H1 (cell line): ENCODE results near the gene LRRC4. TPM values are rescaled to one million over a fixed set of nuclear protein-coding genes. Genes with fewer than 3 reads are reported as not detected.

Experiments used
- CBX5 ChIP-seq: fragments of 300-800, 300-1000 bp; sonication (generic); IDR thresholded peaks from 2 replicates; pipeline ENCODE4 v1.7.1; 2016; ENCODE audit warnings: antibody characterized with exemption, low read length, low read depth
- CBX8 ChIP-seq: fragments of 300-800, 300-1000 bp; sonication (generic); IDR thresholded peaks from 2 replicates; pipeline ENCODE4 v1.7.1; 2016; ENCODE audit warnings: low read depth, low read length, borderline replicate concordance
- CHD1 ChIP-seq: IDR thresholded peaks from 2 replicates; pipeline ENCODE4 v1.6.1; 2012; ENCODE audit warnings: low read depth, low read length, improper control_type of control experiment
- GTF2F1 ChIP-seq: IDR thresholded peaks from 2 replicates; pipeline ENCODE4 v1.6.1; 2012; ENCODE audit warnings: low read depth, low read length, improper control_type of control experiment, borderline replicate concordance
- NRF1 ChIP-seq: IDR thresholded peaks from 2 replicates; pipeline ENCODE4 v1.6.1; 2011; ENCODE audit warnings: mild to moderate bottlenecking, low read depth, low read length, improper control_type of control experiment
- POU5F1 ChIP-seq: IDR thresholded peaks from 2 replicates; pipeline ENCODE4 v1.6.1; 2011; ENCODE audit warnings: low read depth, mild to moderate bottlenecking, low read length, moderate library complexity
- SUZ12 ChIP-seq: fragments of 200-600 bp; sonication (generic); IDR thresholded peaks from 2 replicates; pipeline ENCODE4 v1.6.1; 2012; ENCODE audit warnings: mild to moderate bottlenecking, inconsistent platforms, low read length, moderate library complexity, mixed read lengths
- YY1 ChIP-seq: IDR thresholded peaks from 2 replicates; pipeline ENCODE4 v1.6.1; 2011; ENCODE audit warnings: low read depth, mild to moderate bottlenecking, low read length
- polyA plus RNA-seq, 7 experiments: library from polyadenylated mRNA; depleted of rRNA in 3 of 7; stranded (reverse) in 5 of 7; unstranded in 2 of 7; fragments of >200 nt in 5 of 7; fragments of 200-250 nt in 2 of 7; gene quantifications; 1 replicate in 5 of 7; 2 replicates in 1 of 7; 4 replicates in 1 of 7; pipeline versions ENCODE4 v1.2.1 to v1.2.3, GENCODE V29; 2011 to 2013; ENCODE audit warnings: missing spikeins in 2 of 7, mixed read lengths in 2 of 7
- total RNA-seq: library from RNA; stranded (reverse); fragmentation: NEBNext Ultra II Directional; extraction: Animal tissue kit (Norgen Biotek cat#: 25700); gene quantifications from 2 replicates; pipeline ENCODE4 v1.2.1, GENCODE V29; 2021
- TF ChIP-seq, protein P1 (sequence below): fragments of 300-600 bp; sonication (generic); IDR thresholded peaks from 2 replicates; pipeline ENCODE4 v1.7.1; 2012; ENCODE audit warnings: low read length, moderate library complexity, mild to moderate bottlenecking, inconsistent platforms; ENCODE audit not compliant: insufficient replicate concordance
- TF ChIP-seq, protein P2 (sequence below): IDR thresholded peaks from 2 replicates; pipeline ENCODE4 v1.6.1; 2012; ENCODE audit warnings: inconsistent platforms

LRRC4 gene
- total and polyA plus RNA-seq, 2 of the 8 experiments (the other 6 are each of a cell fraction or from before 2014, with no cell fraction given) = 13.4 to 16.4 TPM

DNA sequence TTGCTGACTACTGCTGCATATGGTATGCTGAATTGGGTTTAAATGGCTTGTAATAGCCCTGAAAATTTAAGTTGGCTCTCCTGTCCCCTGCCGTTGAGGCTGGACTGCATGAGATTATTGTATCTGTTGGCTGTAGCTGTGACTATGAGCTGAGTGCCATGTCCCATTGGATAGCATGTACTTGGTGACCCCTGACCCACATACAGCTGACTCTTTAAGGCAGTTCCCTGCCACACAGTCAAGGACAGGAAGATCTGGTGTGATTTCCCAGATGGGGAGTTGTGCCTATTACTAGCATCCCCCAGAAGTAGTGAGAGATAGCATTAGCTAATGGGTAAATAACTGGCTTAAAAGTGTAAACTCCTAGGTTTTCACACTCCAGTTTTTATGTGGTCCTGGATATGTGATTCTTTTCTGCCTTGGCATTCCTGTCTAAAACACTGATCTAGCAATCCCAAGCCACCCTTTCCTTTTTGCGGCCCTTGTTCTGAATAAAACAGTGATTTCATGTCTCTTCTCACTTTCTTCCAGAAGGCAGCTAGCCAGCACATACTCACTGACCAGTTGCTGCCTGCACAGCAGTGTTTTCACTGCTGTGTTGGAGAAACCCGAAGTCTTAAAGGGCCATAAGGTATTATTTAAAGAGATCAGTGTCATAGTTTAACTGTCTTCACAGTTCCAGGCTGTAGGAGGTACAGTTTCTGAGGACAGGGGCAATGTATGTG is 35.9 kb downstream of the LRRC4 start (continued):
- TF ChIP-seq, protein P1, sequence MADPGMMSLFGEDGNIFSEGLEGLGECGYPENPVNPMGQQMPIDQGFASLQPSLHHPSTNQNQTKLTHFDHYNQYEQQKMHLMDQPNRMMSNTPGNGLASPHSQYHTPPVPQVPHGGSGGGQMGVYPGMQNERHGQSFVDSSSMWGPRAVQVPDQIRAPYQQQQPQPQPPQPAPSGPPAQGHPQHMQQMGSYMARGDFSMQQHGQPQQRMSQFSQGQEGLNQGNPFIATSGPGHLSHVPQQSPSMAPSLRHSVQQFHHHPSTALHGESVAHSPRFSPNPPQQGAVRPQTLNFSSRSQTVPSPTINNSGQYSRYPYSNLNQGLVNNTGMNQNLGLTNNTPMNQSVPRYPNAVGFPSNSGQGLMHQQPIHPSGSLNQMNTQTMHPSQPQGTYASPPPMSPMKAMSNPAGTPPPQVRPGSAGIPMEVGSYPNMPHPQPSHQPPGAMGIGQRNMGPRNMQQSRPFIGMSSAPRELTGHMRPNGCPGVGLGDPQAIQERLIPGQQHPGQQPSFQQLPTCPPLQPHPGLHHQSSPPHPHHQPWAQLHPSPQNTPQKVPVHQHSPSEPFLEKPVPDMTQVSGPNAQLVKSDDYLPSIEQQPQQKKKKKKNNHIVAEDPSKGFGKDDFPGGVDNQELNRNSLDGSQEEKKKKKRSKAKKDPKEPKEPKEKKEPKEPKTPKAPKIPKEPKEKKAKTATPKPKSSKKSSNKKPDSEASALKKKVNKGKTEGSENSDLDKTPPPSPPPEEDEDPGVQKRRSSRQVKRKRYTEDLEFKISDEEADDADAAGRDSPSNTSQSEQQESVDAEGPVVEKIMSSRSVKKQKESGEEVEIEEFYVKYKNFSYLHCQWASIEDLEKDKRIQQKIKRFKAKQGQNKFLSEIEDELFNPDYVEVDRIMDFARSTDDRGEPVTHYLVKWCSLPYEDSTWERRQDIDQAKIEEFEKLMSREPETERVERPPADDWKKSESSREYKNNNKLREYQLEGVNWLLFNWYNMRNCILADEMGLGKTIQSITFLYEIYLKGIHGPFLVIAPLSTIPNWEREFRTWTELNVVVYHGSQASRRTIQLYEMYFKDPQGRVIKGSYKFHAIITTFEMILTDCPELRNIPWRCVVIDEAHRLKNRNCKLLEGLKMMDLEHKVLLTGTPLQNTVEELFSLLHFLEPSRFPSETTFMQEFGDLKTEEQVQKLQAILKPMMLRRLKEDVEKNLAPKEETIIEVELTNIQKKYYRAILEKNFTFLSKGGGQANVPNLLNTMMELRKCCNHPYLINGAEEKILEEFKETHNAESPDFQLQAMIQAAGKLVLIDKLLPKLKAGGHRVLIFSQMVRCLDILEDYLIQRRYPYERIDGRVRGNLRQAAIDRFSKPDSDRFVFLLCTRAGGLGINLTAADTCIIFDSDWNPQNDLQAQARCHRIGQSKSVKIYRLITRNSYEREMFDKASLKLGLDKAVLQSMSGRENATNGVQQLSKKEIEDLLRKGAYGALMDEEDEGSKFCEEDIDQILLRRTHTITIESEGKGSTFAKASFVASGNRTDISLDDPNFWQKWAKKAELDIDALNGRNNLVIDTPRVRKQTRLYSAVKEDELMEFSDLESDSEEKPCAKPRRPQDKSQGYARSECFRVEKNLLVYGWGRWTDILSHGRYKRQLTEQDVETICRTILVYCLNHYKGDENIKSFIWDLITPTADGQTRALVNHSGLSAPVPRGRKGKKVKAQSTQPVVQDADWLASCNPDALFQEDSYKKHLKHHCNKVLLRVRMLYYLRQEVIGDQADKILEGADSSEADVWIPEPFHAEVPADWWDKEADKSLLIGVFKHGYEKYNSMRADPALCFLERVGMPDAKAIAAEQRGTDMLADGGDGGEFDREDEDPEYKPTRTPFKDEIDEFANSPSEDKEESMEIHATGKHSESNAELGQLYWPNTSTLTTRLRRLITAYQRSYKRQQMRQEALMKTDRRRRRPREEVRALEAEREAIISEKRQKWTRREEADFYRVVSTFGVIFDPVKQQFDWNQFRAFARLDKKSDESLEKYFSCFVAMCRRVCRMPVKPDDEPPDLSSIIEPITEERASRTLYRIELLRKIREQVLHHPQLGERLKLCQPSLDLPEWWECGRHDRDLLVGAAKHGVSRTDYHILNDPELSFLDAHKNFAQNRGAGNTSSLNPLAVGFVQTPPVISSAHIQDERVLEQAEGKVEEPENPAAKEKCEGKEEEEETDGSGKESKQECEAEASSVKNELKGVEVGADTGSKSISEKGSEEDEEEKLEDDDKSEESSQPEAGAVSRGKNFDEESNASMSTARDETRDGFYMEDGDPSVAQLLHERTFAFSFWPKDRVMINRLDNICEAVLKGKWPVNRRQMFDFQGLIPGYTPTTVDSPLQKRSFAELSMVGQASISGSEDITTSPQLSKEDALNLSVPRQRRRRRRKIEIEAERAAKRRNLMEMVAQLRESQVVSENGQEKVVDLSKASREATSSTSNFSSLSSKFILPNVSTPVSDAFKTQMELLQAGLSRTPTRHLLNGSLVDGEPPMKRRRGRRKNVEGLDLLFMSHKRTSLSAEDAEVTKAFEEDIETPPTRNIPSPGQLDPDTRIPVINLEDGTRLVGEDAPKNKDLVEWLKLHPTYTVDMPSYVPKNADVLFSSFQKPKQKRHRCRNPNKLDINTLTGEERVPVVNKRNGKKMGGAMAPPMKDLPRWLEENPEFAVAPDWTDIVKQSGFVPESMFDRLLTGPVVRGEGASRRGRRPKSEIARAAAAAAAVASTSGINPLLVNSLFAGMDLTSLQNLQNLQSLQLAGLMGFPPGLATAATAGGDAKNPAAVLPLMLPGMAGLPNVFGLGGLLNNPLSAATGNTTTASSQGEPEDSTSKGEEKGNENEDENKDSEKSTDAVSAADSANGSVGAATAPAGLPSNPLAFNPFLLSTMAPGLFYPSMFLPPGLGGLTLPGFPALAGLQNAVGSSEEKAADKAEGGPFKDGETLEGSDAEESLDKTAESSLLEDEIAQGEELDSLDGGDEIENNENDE = no peak
- TF ChIP-seq GTF2F1 = no peak
- no peak for TF ChIP-seq POU5F1
- TF ChIP-seq SUZ12 = no peak
- no peak for TF ChIP-seq NRF1
- no peak for TF ChIP-seq CBX8
- no peak for TF ChIP-seq CBX5
- TF ChIP-seq, protein P2, sequence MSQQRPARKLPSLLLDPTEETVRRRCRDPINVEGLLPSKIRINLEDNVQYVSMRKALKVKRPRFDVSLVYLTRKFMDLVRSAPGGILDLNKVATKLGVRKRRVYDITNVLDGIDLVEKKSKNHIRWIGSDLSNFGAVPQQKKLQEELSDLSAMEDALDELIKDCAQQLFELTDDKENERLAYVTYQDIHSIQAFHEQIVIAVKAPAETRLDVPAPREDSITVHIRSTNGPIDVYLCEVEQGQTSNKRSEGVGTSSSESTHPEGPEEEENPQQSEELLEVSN = no peak
- TF ChIP-seq YY1 = no peak
- TF ChIP-seq CHD1 = no peak
